DND-41 (cell line): ENCODE results near the gene FKBP2.

ENCODE experiments used
- ATAC-seq: fragments of 200-7000 bp; cut with Tn5 transposase; 3 replicates; pipeline ENCODE4 v1.9.1; 2021; ENCODE audit warnings: low read depth; ENCODE audit not compliant: insufficient read depth
- DNase-seq: peaks from one replicate; pipeline ENCODE4 v3.0.0-alpha.2; 2020
- H2AFZ ChIP-seq: 2 replicates; pipeline ENCODE4 v1.6.0; 2012; ENCODE audit warnings: low read depth, low read length
- H3K27ac ChIP-seq: 2 replicates; pipeline ENCODE4 v1.5.1; 2012; ENCODE audit warnings: low read length, inconsistent platforms
- H3K27me3 ChIP-seq: fragments of 200-600 bp; sonication (generic); 2 replicates; pipeline ENCODE4 v1.6.0; 2012; ENCODE audit warnings: low read length, mild to moderate bottlenecking, inconsistent platforms; ENCODE audit not compliant: insufficient read depth, poor library complexity
- H3K36me3 ChIP-seq: 2 replicates; pipeline ENCODE4 v1.5.1; 2012; ENCODE audit warnings: low read length, inconsistent platforms; ENCODE audit not compliant: insufficient read depth
- H3K4me1 ChIP-seq: 2 replicates; pipeline ENCODE4 v1.5.1; 2012; ENCODE audit warnings: mild to moderate bottlenecking, low read length; ENCODE audit not compliant: insufficient read depth
- H3K4me2 ChIP-seq: 2 replicates; pipeline ENCODE4 v1.6.0; 2012; ENCODE audit warnings: mild to moderate bottlenecking, moderate library complexity, low read length, inconsistent platforms; ENCODE audit not compliant: insufficient read depth
- H3K4me3 ChIP-seq, 2 experiments: fragments of 200-600 bp in 1 of 2; shearing (Covaris generic) in 1 of 2; 2 replicates each; pipeline ENCODE4 v1.5.1; 2012 to 2016; ENCODE audit warnings: inconsistent platforms in 2 of 2, low read length in 2 of 2, mild to moderate bottlenecking in 2 of 2, low read depth in 1 of 2, moderate library complexity in 1 of 2
- H3K79me2 ChIP-seq: 2 replicates; pipeline ENCODE4 v1.6.0; 2012; ENCODE audit warnings: low read length, inconsistent platforms; ENCODE audit not compliant: insufficient read depth
- H3K9ac ChIP-seq: 2 replicates; pipeline ENCODE4 v1.6.0; 2012; ENCODE audit warnings: low read depth, mild to moderate bottlenecking, inconsistent platforms, low read length, moderate library complexity
- H3K9me3 ChIP-seq: 2 replicates; pipeline ENCODE4 v1.5.1; 2012; ENCODE audit warnings: low read length, moderate library complexity, mild to moderate bottlenecking, inconsistent platforms; ENCODE audit not compliant: insufficient read depth, severe bottlenecking
- H4K20me1 ChIP-seq: 2 replicates; pipeline ENCODE4 v1.6.0; 2012; ENCODE audit warnings: low read length; ENCODE audit not compliant: insufficient read depth
- CTCF ChIP-seq: IDR thresholded peaks from 2 replicates; pipeline ENCODE4 v1.5.1; 2012; ENCODE audit warnings: borderline replicate concordance, low read length, moderate library complexity, mild to moderate bottlenecking; ENCODE audit not compliant: poor library complexity, severe bottlenecking; ENCODE audit errors: extremely low read depth
- EZH2 ChIP-seq: IDR thresholded peaks from 3 replicates; pipeline ENCODE4 v1.6.1; 2012; ENCODE audit warnings: borderline replicate concordance, low read depth, mild to moderate bottlenecking, moderate library complexity, low read length, inconsistent platforms; ENCODE audit not compliant: severe bottlenecking

Gene FKBP2

GRCh38 chr11:64263947-64264317, 23.0 kb downstream of the FKBP2 start:
- Histone ChIP-seq H2AFZ (no peak overlapping the region), H3K27ac (no peak overlapping the region), H3K4me1 (peaks cover 11% of the 10 kb centered on the region), H3K27me3 (no peaks in the 10 kb centered on the region), H3K4me3 (no peak overlapping the region), H3K9ac (no peak overlapping the region), H3K4me2 (no peak overlapping the region), H3K79me2 (peaks cover 8% of the 10 kb centered on the region), H3K9me3 (no peaks in the 10 kb centered on the region), H4K20me1 (no peaks in the 10 kb centered on the region), H3K36me3 (peaks cover 38% of the 10 kb centered on the region)
- TF ChIP-seq EZH2 (no peak), CTCF (no peak)
- ATAC-seq, result no peak
- no peak for DNase-seq

GRCh38 chr11:64264371-64264852, 23.5 kb downstream of the FKBP2 start:
- H2AFZ ChIP-seq, result no peak overlapping the region
- peaks cover 34% of the 10 kb centered on the region for H3K36me3 ChIP-seq
- no peaks in the 10 kb centered on the region for H3K9me3 ChIP-seq
- H4K20me1 ChIP-seq, result no peaks in the 10 kb centered on the region
- peaks cover 12% of the 10 kb centered on the region for H3K79me2 ChIP-seq
- H3K4me2 ChIP-seq, result no peak overlapping the region
- DNase-seq (no peak), ATAC-seq (no peak)
- no peak overlapping the region for H3K27ac ChIP-seq
- peaks cover 14% of the 10 kb centered on the region for H3K4me1 ChIP-seq
- no peak overlapping the region for H3K4me3 ChIP-seq
- no peak for TF ChIP-seq CTCF
- no peak for TF ChIP-seq EZH2
- no peak overlapping the region for H3K9ac ChIP-seq
- no peaks in the 10 kb centered on the region for H3K27me3 ChIP-seq

- Histone ChIP-seq H3K4me3 (no peak overlapping the region), H3K9ac (no peak overlapping the region; the same call in 1 of the 2 replicates), H3K4me1 (peaks cover 16% of the 10 kb centered on the region), H4K20me1 (no peaks in the 10 kb centered on the region), H2AFZ (no peak overlapping the region), H3K36me3 (peaks cover 27% of the 10 kb centered on the region; the same call in 1 of the 2 replicates), H3K4me2 (no peak overlapping the region), H3K9me3 (no peaks in the 10 kb centered on the region), H3K79me2 (peaks cover 12% of the 10 kb centered on the region), H3K27me3 (no peaks in the 10 kb centered on the region), H3K27ac (no peak overlapping the region)
- TF ChIP-seq CTCF (no peak), EZH2 (no peak)
- ATAC-seq, result no peak
- no peak for DNase-seq
Observed at GRCh38 chr11:64265176-64266160, 24.6 kb downstream of the FKBP2 start.
